OCI-LY1 (cell line): ENCODE data around the gene ANXA2R.

Experiments
- CTCF ChIP-seq: fragments of 200-600 bp; sonication (generic), shearing (Covaris generic); IDR thresholded peaks from 2 replicates; pipeline ENCODE4 v1.5.1; 2017; ENCODE audit warnings: mild to moderate bottlenecking, antibody characterized with exemption, low read length, moderate library complexity, mixed read lengths
- EZH2 ChIP-seq: fragments of 200-600 bp; sonication (generic), shearing (Covaris generic); IDR thresholded peaks from 2 replicates; pipeline ENCODE4 v1.8.0; 2017; ENCODE audit warnings: borderline replicate concordance, mixed run types, mild to moderate bottlenecking, antibody characterized with exemption, low read length, moderate library complexity, mixed read lengths

- no peak for TF ChIP-seq CTCF
- no peak for TF ChIP-seq EZH2
Measured at GRCh38 chr5:43036856-43037635, 3.1 kb downstream of the ANXA2R start.
